ENCODE data around the gene PHF21A.
"Not testable (repeated sequence)": the region's sequence is repeated elsewhere in the genome, so short reads cannot be mapped to it uniquely, and the experiment has no call there.

The PHF21A gene

GRCh38 chr11:45907911-45908370, 213.3 kb downstream of the PHF21A start:
- in situ Hi-C loops (cut with HindIII; ENCODE audit: low sequenced_read_pairs): no loop called here
- DNase-seq (ENCODE audit: low read depth, low spot score): no peak
- no peak for TF ChIP-seq CTCF (IDR thresholded peaks at IDR 0.05; ENCODE audit: low read depth, low read length)

GRCh38 chr11:45906965-45907611, 214.2 kb downstream of the PHF21A start, which contains the start of gene FREY1:
Gene FREY1, minus strand, starts transcription at chr11:45907271. Its CDS starts 26 bp downstream, at chr11:45907245.
- no peak for TF ChIP-seq CTCF (IDR thresholded peaks at IDR 0.05; ENCODE audit: low read depth, low read length)
- no peak within 1 kb of the TSS for H3K4me3 ChIP-seq (ENCODE audit: low read depth, low read length)
- DNase-seq (ENCODE audit: low read depth, low spot score): no peak
- in situ Hi-C loops (cut with HindIII; ENCODE audit: low sequenced_read_pairs): no loop called here

More at GRCh38 chr11:45907911-45908370, 213.3 kb downstream of the PHF21A start:
- H3K4me3 ChIP-seq (ENCODE audit: low read depth, low read length): no peak overlapping the region

GRCh38 chr11:45906096-45906682, 215.1 kb downstream of the PHF21A start:
- TF ChIP-seq CTCF (IDR thresholded peaks at IDR 0.05; ENCODE audit: low read depth, low read length): no peak
- no peak overlapping the region for H3K4me3 ChIP-seq (ENCODE audit: low read depth, low read length)
- DNase-seq (ENCODE audit: low read depth, low spot score): no peak
- in situ Hi-C loops (cut with HindIII; ENCODE audit: low sequenced_read_pairs): no loop called here

GRCh38 chr11:45905576-45905975, 215.7 kb downstream of the PHF21A start:
- H3K4me3 ChIP-seq (ENCODE audit: low read depth, low read length); in situ Hi-C loops (cut with HindIII; ENCODE audit: low sequenced_read_pairs); DNase-seq (ENCODE audit: low read depth, low spot score): not testable (repeated sequence)

GRCh38 chr11:45905095-45905494, 216.2 kb downstream of the PHF21A start:
- no peak overlapping the region for H3K4me3 ChIP-seq (ENCODE audit: low read depth, low read length)
- in situ Hi-C loops (cut with HindIII; ENCODE audit: low sequenced_read_pairs): no loop called here
- TF ChIP-seq CTCF (IDR thresholded peaks at IDR 0.05; ENCODE audit: low read depth, low read length): no peak
- no peak for DNase-seq (ENCODE audit: low read depth, low spot score)

GRCh38 chr11:45904309-45904915, 216.8 kb downstream of the PHF21A start:
- TF ChIP-seq CTCF (IDR thresholded peaks at IDR 0.05; ENCODE audit: low read depth, low read length): no peak
- DNase-seq (ENCODE audit: low read depth, low spot score): no peak
- in situ Hi-C loops (cut with HindIII; ENCODE audit: low sequenced_read_pairs): no loop called here
- no peak overlapping the region for H3K4me3 ChIP-seq (ENCODE audit: low read depth, low read length)
